Measurements from ENCODE around the gene PCOLCE2.

DNA sequence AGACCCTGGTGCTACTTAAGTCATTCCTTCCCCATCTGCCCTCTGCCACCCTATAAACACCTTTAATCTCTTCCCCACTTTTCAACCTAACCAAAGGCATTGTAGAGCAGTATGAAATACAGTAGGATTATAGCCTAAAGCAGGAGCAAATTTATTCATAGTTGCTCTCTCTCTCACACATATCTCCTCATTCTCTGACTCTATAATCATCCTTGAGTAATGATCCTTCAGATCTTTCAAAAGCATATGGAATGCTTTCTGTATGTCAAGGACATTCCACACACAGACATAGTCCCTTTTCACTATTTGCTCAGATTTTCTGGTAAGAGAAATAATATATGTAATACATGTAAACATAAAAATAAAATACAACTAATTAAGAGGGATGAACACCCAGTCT, 111.0 kb downstream of the PCOLCE2 start:
- TF ChIP-seq, protein P1, sequence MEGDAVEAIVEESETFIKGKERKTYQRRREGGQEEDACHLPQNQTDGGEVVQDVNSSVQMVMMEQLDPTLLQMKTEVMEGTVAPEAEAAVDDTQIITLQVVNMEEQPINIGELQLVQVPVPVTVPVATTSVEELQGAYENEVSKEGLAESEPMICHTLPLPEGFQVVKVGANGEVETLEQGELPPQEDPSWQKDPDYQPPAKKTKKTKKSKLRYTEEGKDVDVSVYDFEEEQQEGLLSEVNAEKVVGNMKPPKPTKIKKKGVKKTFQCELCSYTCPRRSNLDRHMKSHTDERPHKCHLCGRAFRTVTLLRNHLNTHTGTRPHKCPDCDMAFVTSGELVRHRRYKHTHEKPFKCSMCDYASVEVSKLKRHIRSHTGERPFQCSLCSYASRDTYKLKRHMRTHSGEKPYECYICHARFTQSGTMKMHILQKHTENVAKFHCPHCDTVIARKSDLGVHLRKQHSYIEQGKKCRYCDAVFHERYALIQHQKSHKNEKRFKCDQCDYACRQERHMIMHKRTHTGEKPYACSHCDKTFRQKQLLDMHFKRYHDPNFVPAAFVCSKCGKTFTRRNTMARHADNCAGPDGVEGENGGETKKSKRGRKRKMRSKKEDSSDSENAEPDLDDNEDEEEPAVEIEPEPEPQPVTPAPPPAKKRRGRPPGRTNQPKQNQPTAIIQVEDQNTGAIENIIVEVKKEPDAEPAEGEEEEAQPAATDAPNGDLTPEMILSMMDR (conservative IDR thresholded peaks at IDR 0.05 in 1 of 2, IDR thresholded peaks at IDR 0.05 in 1 of 2; ENCODE audit: extremely low read depth in 1 of 2, insufficient read depth in 1 of 2, low read depth in 1 of 2, low read length in 2 of 2) = no peak
- TF ChIP-seq EZH2 (IDR thresholded peaks at IDR 0.05; ENCODE audit: borderline replicate concordance, low read length) = no peak

Data from mammary epithelial cell (primary cell).